HG02571 (cell line): ENCODE measurements around the gene SQSTM1.
"Not testable (repeated sequence)": the region's sequence is repeated elsewhere in the genome, so short reads cannot be mapped to it uniquely, and the experiment has no call there.

Experiments
- ATAC-seq: cut with Tn5 transposase; IDR thresholded peaks from one replicate; pipeline ENCODE4 v1.9.1; 2021; ENCODE audit warnings: mild to moderate bottlenecking, moderate library complexity; ENCODE audit not compliant: unreplicated experiment

Gene SQSTM1

GRCh38 chr5:179820483-179821297 lies at the start of gene SQSTM1:
Gene SQSTM1, plus strand, starts transcription at chr5:179820905. Its CDS starts 32 bp downstream, at chr5:179820937.
- ATAC-seq, result peak; percentile 31

- ATAC-seq, result no peak
Observed at GRCh38 chr5:179771311-179771895, 49.3 kb upstream of the SQSTM1 start.

- ATAC-seq, result no peak
Observed at GRCh38 chr5:179772351-179772750, 48.4 kb upstream of the SQSTM1 start.

- ATAC-seq, result no peak
Observed at GRCh38 chr5:179773686-179774040, 47.0 kb upstream of the SQSTM1 start.

GRCh38 chr5:179774442-179774841 lies 46.3 kb upstream of the SQSTM1 start:
- no peak for ATAC-seq

- ATAC-seq, result no peak
Observed at GRCh38 chr5:179776411-179776938, 44.2 kb upstream of the SQSTM1 start.

GRCh38 chr5:179777456-179777855 lies 43.2 kb upstream of the SQSTM1 start:
- ATAC-seq, result no peak

GRCh38 chr5:179777909-179778308 lies 42.8 kb upstream of the SQSTM1 start:
- no peak for ATAC-seq

- ATAC-seq, result no peak
Observed at GRCh38 chr5:179778591-179778990, 42.1 kb upstream of the SQSTM1 start.

GRCh38 chr5:179779826-179780225 lies 40.9 kb upstream of the SQSTM1 start:
- no peak for ATAC-seq

- ATAC-seq, result no peak
Observed at GRCh38 chr5:179780362-179780761, 40.3 kb upstream of the SQSTM1 start.

GRCh38 chr5:179781846-179782245 lies 38.9 kb upstream of the SQSTM1 start:
- ATAC-seq, result no peak

GRCh38 chr5:179783128-179783527 lies 37.6 kb upstream of the SQSTM1 start:
- no peak for ATAC-seq

- no peak for ATAC-seq
Observed at GRCh38 chr5:179786861-179787260, 33.8 kb upstream of the SQSTM1 start.

- no peak for ATAC-seq
Observed at GRCh38 chr5:179788193-179788854, 32.4 kb upstream of the SQSTM1 start.

- not testable (repeated sequence) for ATAC-seq
Observed at GRCh38 chr5:179789278-179789677, 31.4 kb upstream of the SQSTM1 start.

- no peak for ATAC-seq
Observed at GRCh38 chr5:179791881-179792611, 28.7 kb upstream of the SQSTM1 start.

GRCh38 chr5:179792612-179793467 lies 27.9 kb upstream of the SQSTM1 start:
- no peak for ATAC-seq

- no peak for ATAC-seq
Observed at GRCh38 chr5:179793468-179794139, 27.1 kb upstream of the SQSTM1 start, which contains the start of gene LTC4S. Gene LTC4S, plus strand, starts transcription at chr5:179793986. Its CDS starts 95 bp downstream, at chr5:179794081.
